HEK293 (cell line): ENCODE data around the gene SGMS1.

ENCODE experiments used
- EGR2 ChIP-seq: fragments of 450-650 bp; formaldehyde crosslinking; IDR thresholded peaks from 2 replicates; pipeline ENCODE4 v1.5.1; 2016; ENCODE audit warnings: low read depth, missing biosample characterization, missing genetic modification characterization
- KLF10 ChIP-seq: fragments of 450-650 bp; IDR thresholded peaks from 2 replicates; pipeline ENCODE4 v1.5.1; 2018; ENCODE audit warnings: missing biosample characterization, mild to moderate bottlenecking, missing genetic modification characterization
- SETDB1 ChIP-seq: IDR thresholded peaks from one replicate; pipeline ENCODE4 v1.6.1; 2017; ENCODE audit warnings: mild to moderate bottlenecking, low read length, moderate library complexity, mixed read lengths; ENCODE audit not compliant: insufficient read length
- ZFP69B ChIP-seq: fragments of 450-650 bp; formaldehyde crosslinking; IDR thresholded peaks from 2 replicates; pipeline ENCODE4 v1.5.1; 2016; ENCODE audit warnings: missing biosample characterization, missing genetic modification characterization
- ZNF510 ChIP-seq: fragments of 450-650 bp; formaldehyde crosslinking; IDR thresholded peaks from 2 replicates; pipeline ENCODE4 v1.5.1; 2018; ENCODE audit warnings: mild to moderate bottlenecking, missing genetic modification characterization, missing biosample characterization; ENCODE audit not compliant: insufficient replicate concordance
- TF ChIP-seq, protein P1 (sequence below): fragments of 450-650 bp; formaldehyde crosslinking; IDR thresholded peaks from 2 replicates; pipeline ENCODE4 v1.5.1; 2016; ENCODE audit warnings: missing biosample characterization, missing genetic modification characterization
- TF ChIP-seq, protein P2 (sequence below): fragments of 450-650 bp; formaldehyde crosslinking; IDR thresholded peaks from 2 replicates; pipeline ENCODE4 v1.5.1; 2016; ENCODE audit warnings: missing biosample characterization, missing genetic modification characterization

DNA sequence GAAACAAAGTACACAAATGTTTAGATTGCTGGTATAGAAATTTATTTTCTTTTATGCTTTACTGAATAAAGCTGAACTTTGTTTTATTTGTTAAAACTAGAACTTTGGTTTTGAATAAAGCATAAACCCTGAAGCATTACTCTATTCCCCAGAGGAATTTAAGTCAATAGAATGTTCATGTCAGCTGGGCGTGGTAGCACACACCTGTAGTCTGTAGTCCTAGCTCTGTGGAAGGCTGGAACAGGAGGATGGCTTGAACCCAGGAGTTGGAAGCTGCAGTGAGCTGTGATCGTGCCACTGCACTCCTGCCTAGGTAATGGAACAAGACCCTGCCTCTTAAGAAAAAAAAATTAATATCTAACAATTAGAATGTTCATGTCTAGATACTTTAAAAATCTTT, 233.5 kb downstream of the SGMS1 start:
- TF ChIP-seq ZFP69B (no peak), KLF10 (tag by site-specific recombination) (no peak), EGR2 (tag by site-specific recombination) (no peak), SETDB1 (no peak), ZNF510 (tag by site-specific recombination) (no peak)
- TF ChIP-seq, protein P1, sequence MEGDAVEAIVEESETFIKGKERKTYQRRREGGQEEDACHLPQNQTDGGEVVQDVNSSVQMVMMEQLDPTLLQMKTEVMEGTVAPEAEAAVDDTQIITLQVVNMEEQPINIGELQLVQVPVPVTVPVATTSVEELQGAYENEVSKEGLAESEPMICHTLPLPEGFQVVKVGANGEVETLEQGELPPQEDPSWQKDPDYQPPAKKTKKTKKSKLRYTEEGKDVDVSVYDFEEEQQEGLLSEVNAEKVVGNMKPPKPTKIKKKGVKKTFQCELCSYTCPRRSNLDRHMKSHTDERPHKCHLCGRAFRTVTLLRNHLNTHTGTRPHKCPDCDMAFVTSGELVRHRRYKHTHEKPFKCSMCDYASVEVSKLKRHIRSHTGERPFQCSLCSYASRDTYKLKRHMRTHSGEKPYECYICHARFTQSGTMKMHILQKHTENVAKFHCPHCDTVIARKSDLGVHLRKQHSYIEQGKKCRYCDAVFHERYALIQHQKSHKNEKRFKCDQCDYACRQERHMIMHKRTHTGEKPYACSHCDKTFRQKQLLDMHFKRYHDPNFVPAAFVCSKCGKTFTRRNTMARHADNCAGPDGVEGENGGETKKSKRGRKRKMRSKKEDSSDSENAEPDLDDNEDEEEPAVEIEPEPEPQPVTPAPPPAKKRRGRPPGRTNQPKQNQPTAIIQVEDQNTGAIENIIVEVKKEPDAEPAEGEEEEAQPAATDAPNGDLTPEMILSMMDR (tag by site-specific recombination): no peak
- TF ChIP-seq, protein P2, sequence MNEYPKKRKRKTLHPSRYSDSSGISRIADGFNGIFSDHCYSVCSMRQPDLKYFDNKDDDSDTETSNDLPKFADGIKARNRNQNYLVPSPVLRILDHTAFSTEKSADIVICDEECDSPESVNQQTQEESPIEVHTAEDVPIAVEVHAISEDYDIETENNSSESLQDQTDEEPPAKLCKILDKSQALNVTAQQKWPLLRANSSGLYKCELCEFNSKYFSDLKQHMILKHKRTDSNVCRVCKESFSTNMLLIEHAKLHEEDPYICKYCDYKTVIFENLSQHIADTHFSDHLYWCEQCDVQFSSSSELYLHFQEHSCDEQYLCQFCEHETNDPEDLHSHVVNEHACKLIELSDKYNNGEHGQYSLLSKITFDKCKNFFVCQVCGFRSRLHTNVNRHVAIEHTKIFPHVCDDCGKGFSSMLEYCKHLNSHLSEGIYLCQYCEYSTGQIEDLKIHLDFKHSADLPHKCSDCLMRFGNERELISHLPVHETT: no peak
